A673 (cell line): Measurements from ENCODE around the gene VARS2. TPM values are rescaled to one million over a fixed set of nuclear protein-coding genes. Genes with fewer than 3 reads are reported as not detected.

Experiments used
- BruUV-seq: library from RNA; stranded (reverse); fragments of 400-500 nt; replicated peaks from 2 replicates; lab custom pipeline; 2021; lab: Mats Ljungman, UMichigan
- CTCF ChIA-PET: fragments of 300-600 bp; sonication (Branson Sonifier 250); formaldehyde crosslinking; loops from one replicate; lab custom pipeline; 2022; ENCODE audit warnings: antibody characterized with exemption; lab: Charles Lee
- POLR2A ChIA-PET: fragments of 300-600 bp; sonication (Branson Sonifier 250); formaldehyde crosslinking; loops from one replicate; lab custom pipeline; 2022; ENCODE audit warnings: antibody characterized with exemption; ENCODE audit not compliant: low non-redundant PET; lab: Charles Lee
- DNase-seq: peaks from one replicate; pipeline ENCODE4 v3.0.0-alpha.2; 2015; ENCODE audit warnings: low spot score
- H3K27ac ChIP-seq: fragments of 200-600 bp; sonication (generic); 2 replicates; pipeline ENCODE4 v1.5.1; 2016; ENCODE audit warnings: mixed run types, low read depth, mild to moderate bottlenecking, mixed read lengths, antibody characterized with exemption, low read length; ENCODE audit not compliant: poor library complexity, severe bottlenecking
- H3K27me3 ChIP-seq: fragments of 200-600 bp; sonication (generic); replicated peaks from 2 replicates; pipeline ENCODE4 v1.6.1; 2017; ENCODE audit warnings: mixed run types, low read depth, mild to moderate bottlenecking, mixed read lengths, antibody characterized with exemption, low read length; ENCODE audit not compliant: insufficient read depth, poor library complexity
- H3K36me3 ChIP-seq: fragments of 200-600 bp; sonication (generic); 2 replicates; pipeline ENCODE4 v1.6.1; 2016; ENCODE audit warnings: mixed run types, mild to moderate bottlenecking, mixed read lengths, antibody characterized with exemption, low read length; ENCODE audit not compliant: insufficient read depth, poor library complexity, severe bottlenecking
- H3K4me1 ChIP-seq: fragments of 200-600 bp; sonication (generic); 2 replicates; pipeline ENCODE4 v1.6.1; 2017; ENCODE audit warnings: mixed run types, mild to moderate bottlenecking, mixed read lengths, antibody characterized with exemption, low read length; ENCODE audit not compliant: insufficient read depth, poor library complexity, severe bottlenecking
- H3K4me3 ChIP-seq: fragments of 200-600 bp; sonication (generic); 2 replicates; pipeline ENCODE4 v1.5.1; 2016; ENCODE audit warnings: low read depth, mixed run types, mild to moderate bottlenecking, mixed read lengths, low read length; ENCODE audit not compliant: poor library complexity, severe bottlenecking
- H3K9me3 ChIP-seq: fragments of 200-600 bp; sonication (generic); 2 replicates; pipeline ENCODE4 v1.6.1; 2016; ENCODE audit warnings: mixed run types, low read depth, mild to moderate bottlenecking, mixed read lengths, antibody characterized with exemption, low read length; ENCODE audit not compliant: poor library complexity, severe bottlenecking
- CTCF ChIP-seq: fragments of 300-800, 200-600 bp; sonication (generic); conservative IDR thresholded peaks from 2 replicates; pipeline ENCODE4 v1.5.1; 2017; ENCODE audit warnings: low read depth, mild to moderate bottlenecking, antibody characterized with exemption, low read length, moderate library complexity, mixed read lengths
- EZH2 ChIP-seq: fragments of 200-600 bp; sonication (generic); IDR thresholded peaks from 2 replicates; pipeline ENCODE4 v1.6.1; 2017; ENCODE audit warnings: borderline replicate concordance, low read depth, mild to moderate bottlenecking, mixed read lengths, antibody characterized with exemption, low read length; ENCODE audit not compliant: poor library complexity, severe bottlenecking
- intact Hi-C: fragments of 100-400 bp; cut with micrococcal nuclease; formaldehyde crosslinking; loops from one replicate; pipeline ENCODE4 v1.10.0; 2022; ENCODE audit not compliant: unreplicated experiment
- total RNA-seq: library from RNA; stranded (reverse); gene quantifications from 2 replicates; pipeline ENCODE4 v1.2.3, GENCODE V29; 2021

The VARS2 gene
- total RNA-seq, 1 experiment from 2014 or later: 48.4 TPM

DNA sequence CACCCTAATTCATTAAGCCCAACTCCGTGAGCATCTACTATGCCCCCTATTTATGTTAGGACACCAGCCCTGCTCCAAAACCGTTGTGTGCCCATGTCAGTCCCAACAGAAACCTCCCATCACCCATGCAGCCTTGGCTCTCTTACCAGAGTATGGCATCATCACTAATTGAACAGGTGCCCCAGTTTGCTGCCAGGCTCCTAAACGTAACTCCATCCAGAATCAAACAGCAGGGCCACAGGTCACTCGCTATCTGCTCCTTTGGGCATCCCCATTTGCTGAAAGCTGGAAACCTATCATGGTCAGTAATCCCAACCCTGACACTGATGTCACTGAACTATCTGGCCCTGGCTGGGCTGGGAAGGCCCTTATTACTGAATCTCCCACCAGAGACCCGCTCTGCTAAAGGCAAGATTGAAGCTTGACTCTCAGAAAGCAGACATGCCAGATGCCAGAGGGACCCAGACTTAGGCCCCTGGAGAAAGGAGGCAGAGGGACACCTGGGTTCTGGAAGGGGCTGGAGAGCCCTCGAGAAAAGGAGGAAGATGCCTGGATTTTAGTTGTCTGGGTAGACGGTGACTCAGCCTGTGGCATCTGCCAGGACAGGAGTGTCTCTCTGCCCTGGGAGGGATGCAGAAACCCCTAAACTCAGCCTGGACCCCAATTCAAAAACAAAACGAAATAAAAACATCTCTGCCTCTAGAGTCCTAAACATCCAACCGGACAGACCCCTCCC is 40.8 kb downstream of the VARS2 start:
- Histone ChIP-seq H3K9me3 (no peaks in the 10 kb centered on the region), H3K36me3 (no peaks in the 10 kb centered on the region), H3K27me3 (no peaks in the 10 kb centered on the region), H3K4me3 (peak overlapping the region; percentile 37), H3K27ac (peak overlapping the region; percentile 43), H3K4me1 (peaks cover 30% of the 10 kb centered on the region)
- no peak for TF ChIP-seq EZH2
- TF ChIP-seq CTCF: no peak
- ChIA-PET CTCF (interaction anchor here (0.9 to 1.5 kb wide), 2 partner anchors 12 to 132 kb away, joined by 3 to 4 read pairs; no protein-coding TSS in a partner anchor), POLR2A (no interaction called here)
- peak; percentile 22 for DNase-seq
- no TSS peak for BruUV-seq
- intact Hi-C loops: no loop called here

DNA sequence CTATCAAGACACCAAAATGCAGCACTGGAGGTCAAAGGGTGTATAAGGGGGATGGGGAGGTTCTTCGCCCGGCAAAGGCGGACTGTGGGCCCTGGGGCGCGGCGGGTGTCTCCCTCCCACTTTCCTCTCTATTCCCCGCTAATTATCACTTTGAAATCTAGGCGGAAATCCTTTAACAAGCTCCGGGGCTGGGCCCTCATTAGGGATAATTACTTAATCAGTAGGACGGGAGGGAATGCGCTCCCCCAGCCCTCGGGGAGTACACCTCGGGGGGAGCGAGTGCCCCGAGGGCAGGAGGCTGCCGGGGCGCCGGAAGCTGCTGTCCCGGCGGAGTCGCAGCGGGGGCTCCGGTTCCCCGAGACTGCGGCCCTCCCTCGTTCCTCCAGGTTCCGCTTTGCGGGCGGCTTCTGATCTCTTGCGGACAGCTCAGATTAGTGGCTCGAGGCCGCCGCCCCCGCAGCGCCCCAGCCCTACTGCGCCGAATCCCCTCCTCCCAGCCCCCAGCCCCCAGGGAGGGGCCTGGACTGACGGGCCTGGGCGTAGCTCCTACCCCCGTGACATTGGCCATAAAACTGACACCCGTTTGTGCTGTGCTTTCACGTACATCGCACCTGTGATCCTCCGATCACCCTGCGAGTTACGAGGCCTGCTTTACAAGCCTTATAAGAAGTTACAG is 41.5 kb downstream of the VARS2 start:
- ChIA-PET POLR2A (interaction anchor here (0.6 kb wide), 1 partner anchor 1312 kb away, joined by 5 read pairs; no protein-coding TSS in a partner anchor), CTCF (interaction anchor here (0.9 to 1.5 kb wide), 2 partner anchors 13 to 132 kb away, joined by 3 to 4 read pairs; no protein-coding TSS in a partner anchor)
- no peak for TF ChIP-seq CTCF
- TF ChIP-seq EZH2: no peak
- peaks cover 30% of the 10 kb centered on the region for H3K4me1 ChIP-seq
- no peaks in the 10 kb centered on the region for H3K9me3 ChIP-seq
- H3K27me3 ChIP-seq: no peaks in the 10 kb centered on the region
- BruUV-seq: no TSS peak
- intact Hi-C loops: no loop called here
- peak overlapping the region; percentile 37 for H3K4me3 ChIP-seq
- DNase-seq: peak; percentile 89
- H3K27ac ChIP-seq: peak overlapping the region; percentile 43
- H3K36me3 ChIP-seq: no peaks in the 10 kb centered on the region

- Histone ChIP-seq H3K4me1 (peaks cover 40% of the 10 kb centered on the region), H3K27me3 (no peaks in the 10 kb centered on the region), H3K9me3 (no peaks in the 10 kb centered on the region), H3K4me3 (no peak overlapping the region), H3K36me3 (no peaks in the 10 kb centered on the region), H3K27ac (no peak overlapping the region)
- BruUV-seq: no TSS peak
- TF ChIP-seq CTCF (no peak), EZH2 (no peak)
- intact Hi-C loops: no loop called here
- DNase-seq: no peak
- CTCF ChIA-PET: no interaction called here
- POLR2A ChIA-PET: no interaction called here
Measured at GRCh38 chr6:30957716-30958115, 43.7 kb downstream of the VARS2 start.
